GM12891 (cell line): Measurements from ENCODE around the gene MMP8. TPM values are rescaled to one million over a fixed set of nuclear protein-coding genes. Genes with fewer than 3 reads are reported as not detected.

Experiments
- DNase-seq: peaks from one replicate; pipeline ENCODE4 v3.0.0; 2011; ENCODE audit warnings: low spot score; ENCODE audit not compliant: insufficient read length
- FAIRE-seq: peaks from 2 replicates; lab custom pipeline; 2011; peaks lifted over from hg19 to GRCh38; lab: Jason Lieb, UNC
- PAX5 ChIP-seq: IDR thresholded peaks from 2 replicates; pipeline ENCODE4 v1.6.1; 2011; ENCODE audit warnings: low read length, moderate library complexity, mild to moderate bottlenecking; ENCODE audit not compliant: insufficient read depth, severe bottlenecking
- POLR2A ChIP-seq: IDR thresholded peaks from 2 replicates; pipeline ENCODE4 v1.6.1; 2011; ENCODE audit warnings: low read depth, low read length, control low read depth
- POLR2AphosphoS5 ChIP-seq: IDR thresholded peaks from 2 replicates; pipeline ENCODE4 v1.6.1; 2011; ENCODE audit warnings: low read depth, low read length, control low read depth
- POU2F2 ChIP-seq: IDR thresholded peaks from 2 replicates; pipeline ENCODE4 v1.6.1; 2011; ENCODE audit warnings: low read depth, mild to moderate bottlenecking, control low read depth, low read length, moderate library complexity
- SPI1 ChIP-seq: IDR thresholded peaks from 2 replicates; pipeline ENCODE4 v1.6.1; 2011; ENCODE audit warnings: low read depth, low read length, control low read depth
- TAF1 ChIP-seq: IDR thresholded peaks from 2 replicates; pipeline ENCODE4 v1.6.1; 2011; ENCODE audit warnings: low read depth, low read length, control low read depth
- polyA plus RNA-seq: library from polyadenylated mRNA; unstranded; fragments of >200 nt; gene quantifications from one replicate; pipeline ENCODE4 v1.2.1, GENCODE V29; 2012; ENCODE audit warnings: low read depth, missing spikeins, inconsistent platforms; ENCODE audit not compliant: missing spikeins

MMP8 gene
- not detected for polyA plus RNA-seq

GRCh38 chr11:102724904-102725500 is at the start of gene MMP8:
MMP8 (minus strand) TSS chr11:102724954; CDS start chr11:102724855, 99 bp downstream.
- FAIRE-seq, result no peak

GRCh38 chr11:102773386-102773785 is 48.6 kb upstream of the MMP8 start:
- TF ChIP-seq POU2F2 (no peak), PAX5 (no peak), TAF1 (no peak), POLR2AphosphoS5 (no peak), SPI1 (no peak), POLR2A (no peak)
- DNase-seq (no peak), FAIRE-seq (no peak)

More at GRCh38 chr11:102724904-102725500, at the start of gene MMP8:
- no peak for DNase-seq
- TF ChIP-seq PAX5 (no peak), POLR2A (no peak), SPI1 (no peak), POLR2AphosphoS5 (no peak), POU2F2 (no peak), TAF1 (no peak)

GRCh38 chr11:102771351-102771750 is 46.6 kb upstream of the MMP8 start:
- DNase-seq (no peak), FAIRE-seq (no peak)
- TF ChIP-seq POLR2A (no peak), POLR2AphosphoS5 (no peak), PAX5 (no peak), POU2F2 (no peak), TAF1 (no peak), SPI1 (no peak)

GRCh38 chr11:102770191-102770590 is 45.4 kb upstream of the MMP8 start:
- FAIRE-seq (no peak), DNase-seq (no peak)
- TF ChIP-seq SPI1 (no peak), POLR2A (no peak), POLR2AphosphoS5 (no peak), POU2F2 (no peak)

GRCh38 chr11:102767800-102768199 is 43.0 kb upstream of the MMP8 start:
- FAIRE-seq, result no peak
- TF ChIP-seq POLR2A (no peak), SPI1 (no peak), PAX5 (no peak), POLR2AphosphoS5 (no peak), POU2F2 (no peak), TAF1 (no peak)

GRCh38 chr11:102763440-102763839 is 38.7 kb upstream of the MMP8 start:
- DNase-seq, result no peak
- TF ChIP-seq POU2F2 (no peak), POLR2A (no peak), SPI1 (no peak), PAX5 (no peak), TAF1 (no peak), POLR2AphosphoS5 (no peak)
- FAIRE-seq, result no peak

More at GRCh38 chr11:102767800-102768199, 43.0 kb upstream of the MMP8 start:
- no peak for DNase-seq

- no peak for FAIRE-seq
- DNase-seq, result no peak
- no peak for TF ChIP-seq SPI1
Observed at GRCh38 chr11:102762361-102762767, 37.6 kb upstream of the MMP8 start.

GRCh38 chr11:102761646-102762238 is 37.0 kb upstream of the MMP8 start:
- FAIRE-seq (no peak), DNase-seq (no peak)
- TF ChIP-seq POU2F2 (no peak), PAX5 (no peak), POLR2A (no peak), SPI1 (no peak), TAF1 (no peak), POLR2AphosphoS5 (no peak)

GRCh38 chr11:102760344-102761035 is 35.7 kb upstream of the MMP8 start:
- no peak for DNase-seq
- FAIRE-seq, result no peak
- TF ChIP-seq POLR2AphosphoS5 (no peak), PAX5 (no peak), TAF1 (no peak), POLR2A (no peak), POU2F2 (no peak), SPI1 (no peak)

- TF ChIP-seq SPI1, result peak; percentile 50
- no peak for TF ChIP-seq POLR2AphosphoS5
- DNase-seq (no peak), FAIRE-seq (no peak)
Observed at GRCh38 chr11:102757823-102758549, 33.2 kb upstream of the MMP8 start.
